Left hindlimb (tissue), 1 donor: ENCODE measurements around the gene ANKRD35.
"Not testable (repeated sequence)": the region's sequence is repeated elsewhere in the genome, so short reads cannot be mapped to it uniquely, and the experiment has no call there.

Experiments
- DNase-seq: peaks from one replicate; pipeline ENCODE4 v3.0.0-alpha.2; 2018

The ANKRD35 gene, protein sequence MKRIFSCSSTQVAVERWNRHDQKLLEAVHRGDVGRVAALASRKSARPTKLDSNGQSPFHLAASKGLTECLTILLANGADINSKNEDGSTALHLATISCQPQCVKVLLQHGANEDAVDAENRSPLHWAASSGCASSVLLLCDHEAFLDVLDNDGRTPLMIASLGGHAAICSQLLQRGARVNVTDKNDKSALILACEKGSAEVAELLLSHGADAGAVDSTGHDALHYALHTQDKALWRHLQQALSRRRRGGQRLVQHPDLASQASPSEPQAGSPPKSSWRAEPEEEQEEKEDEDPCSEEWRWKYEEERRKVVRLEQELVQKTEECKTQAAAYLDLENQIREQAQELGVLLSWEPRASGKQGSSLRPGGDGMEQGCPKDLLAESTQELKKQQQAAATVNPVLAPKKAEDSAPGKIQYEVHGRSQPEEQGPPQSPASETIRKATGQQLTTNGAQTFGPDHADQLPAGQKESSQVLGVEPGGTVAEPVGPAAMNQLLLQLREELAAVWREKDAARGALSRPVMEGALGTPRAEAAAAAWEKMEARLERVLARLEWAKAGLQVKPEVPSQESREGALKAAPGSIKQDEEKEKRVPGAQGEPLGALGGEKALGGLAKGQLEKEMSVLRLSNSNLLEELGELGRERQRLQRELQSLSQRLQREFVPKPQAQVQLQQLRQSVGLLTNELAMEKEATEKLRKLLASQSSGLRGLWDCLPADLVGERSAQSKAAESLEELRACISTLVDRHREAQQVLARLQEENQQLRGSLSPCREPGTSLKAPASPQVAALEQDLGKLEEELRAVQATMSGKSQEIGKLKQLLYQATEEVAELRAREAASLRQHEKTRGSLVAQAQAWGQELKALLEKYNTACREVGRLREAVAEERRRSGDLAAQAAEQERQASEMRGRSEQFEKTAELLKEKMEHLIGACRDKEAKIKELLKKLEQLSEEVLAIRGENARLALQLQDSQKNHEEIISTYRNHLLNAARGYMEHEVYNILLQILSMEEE

DNA sequence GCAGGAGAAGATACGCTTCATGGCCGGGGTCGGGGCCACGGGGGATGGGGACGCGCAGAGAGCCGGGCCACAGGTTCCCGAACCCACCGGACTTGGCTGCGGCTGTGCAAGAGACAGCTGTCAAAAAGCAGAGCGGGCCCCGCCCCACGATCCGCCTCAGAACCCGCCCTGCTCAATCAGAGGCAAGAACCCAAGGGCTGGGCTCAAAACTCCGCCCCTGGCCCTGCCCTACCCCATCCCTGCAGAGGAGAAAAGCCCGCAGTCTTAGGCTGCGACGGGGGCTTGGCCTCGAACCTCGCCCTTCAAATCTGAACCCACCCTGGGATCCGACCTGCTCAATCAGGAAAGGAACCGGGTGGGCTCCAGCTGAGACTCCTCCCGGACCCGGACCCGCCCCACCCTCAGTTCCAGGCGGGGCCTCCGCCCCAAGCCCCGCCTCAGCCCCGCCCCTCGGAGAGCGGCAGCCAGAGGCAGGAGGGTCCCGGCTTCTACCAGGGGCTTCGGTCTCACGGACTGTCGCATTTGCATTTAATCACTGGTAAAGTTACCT is at the start of gene ANKRD35:
Gene ANKRD35 (minus strand): TSS at position 129 of the 550 bp plus-strand sequence. CDS start 108 bp downstream, at position 21.
- peak; percentile 85 for DNase-seq

DNA sequence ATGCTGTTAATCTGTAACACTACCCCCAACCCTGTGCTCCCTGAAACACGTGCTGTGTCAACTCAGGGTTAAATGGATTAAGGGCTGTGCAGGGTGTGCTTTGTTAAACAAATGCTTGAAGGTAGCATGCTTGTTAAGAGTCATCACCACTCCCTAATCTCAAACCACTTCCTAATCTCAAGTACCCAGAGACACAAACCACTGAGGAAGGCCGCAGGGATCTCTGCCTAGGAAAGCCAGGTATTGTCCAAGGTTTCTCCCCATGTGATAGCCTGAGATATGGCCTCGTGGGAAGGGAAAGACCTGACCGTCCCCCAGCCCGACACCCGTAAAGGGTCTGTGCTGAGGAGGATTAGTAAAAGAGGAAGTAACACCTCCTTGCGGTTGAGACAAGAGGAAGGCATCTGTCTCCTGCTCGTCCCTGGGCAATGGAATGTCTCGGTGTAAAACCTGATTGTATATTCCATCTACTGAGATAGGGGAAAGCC is 46.9 kb upstream of the ANKRD35 start:
- not testable (repeated sequence) for DNase-seq

DNA sequence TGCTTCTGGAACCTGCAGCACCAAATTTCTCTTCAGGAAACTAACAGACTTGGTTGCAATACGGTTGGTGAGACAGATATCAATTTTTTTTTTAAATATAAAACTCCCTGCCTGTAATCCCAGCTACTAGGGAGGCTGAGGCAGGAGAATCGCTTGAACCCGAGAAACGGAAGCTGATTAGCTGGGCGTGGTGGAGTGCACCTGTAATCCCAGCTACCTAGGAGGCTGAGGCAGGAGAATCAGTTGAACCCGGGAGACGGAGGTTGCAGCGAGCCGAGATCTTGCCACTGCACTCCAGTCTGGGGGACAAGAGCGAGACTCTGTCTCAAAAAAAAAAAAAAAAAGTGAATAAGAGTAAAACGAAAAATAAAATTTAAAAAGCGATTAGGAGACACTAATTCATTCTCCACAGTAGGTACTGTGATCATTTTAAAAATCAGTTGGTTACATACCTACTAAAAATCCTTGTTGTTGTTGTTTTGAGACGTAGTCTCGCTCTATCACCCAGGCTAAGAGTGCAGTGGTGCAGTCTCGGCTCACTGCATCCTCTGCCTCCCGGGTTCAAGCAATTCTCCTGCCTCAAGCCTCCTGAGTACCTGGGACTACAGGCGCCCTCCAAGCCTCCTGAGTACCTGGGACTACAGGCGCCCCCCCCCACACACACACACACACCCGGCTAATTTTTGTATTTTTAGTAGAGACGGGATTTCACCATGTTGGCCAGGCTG is 42.4 kb upstream of the ANKRD35 start:
- DNase-seq, result peak; percentile 23

DNA sequence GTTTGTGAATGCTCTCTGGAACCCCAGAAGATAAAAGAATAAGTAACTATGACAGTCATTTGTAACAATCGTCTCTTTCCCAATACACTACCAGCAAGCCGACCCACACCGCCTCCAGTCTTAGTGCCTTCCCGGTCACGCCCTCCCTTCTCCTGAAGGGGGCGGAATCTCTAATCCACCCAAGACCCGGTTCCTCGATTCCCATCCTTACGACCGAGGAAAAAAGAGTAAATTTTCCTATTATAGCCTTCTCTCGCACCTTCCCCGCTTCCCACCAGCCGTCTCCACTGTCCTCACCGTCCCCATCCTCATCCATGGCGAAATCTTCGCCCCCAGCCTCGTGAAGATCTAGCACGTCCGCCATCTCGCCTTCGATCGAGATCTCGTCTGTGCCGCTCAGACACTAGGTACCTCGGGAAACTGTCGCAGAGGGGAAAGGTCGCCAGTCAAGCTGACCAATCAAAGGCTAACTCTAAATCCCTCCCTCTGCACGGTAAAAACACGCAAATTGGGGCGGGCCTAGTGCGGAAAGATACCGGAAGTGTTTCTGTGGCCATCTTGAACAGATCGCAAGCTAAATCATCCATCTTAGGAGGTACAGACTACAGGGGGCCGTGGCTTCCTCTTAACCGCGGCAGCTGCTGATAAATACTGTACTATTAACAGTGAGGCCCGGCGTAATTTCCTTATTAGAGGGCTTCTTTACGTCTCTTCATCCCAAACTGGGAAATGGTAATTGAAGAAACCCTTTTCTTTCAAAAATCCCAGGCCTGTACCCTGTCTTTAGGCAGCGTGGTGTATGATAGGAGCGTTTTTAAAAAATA is 41.6 kb upstream of the ANKRD35 start, which contains the start of gene RBM8A:
Gene RBM8A (minus strand): TSS at position 422 of the 824 bp plus-strand sequence. CDS start 58 bp downstream, at position 364.
- peak; percentile 98 for DNase-seq

DNA sequence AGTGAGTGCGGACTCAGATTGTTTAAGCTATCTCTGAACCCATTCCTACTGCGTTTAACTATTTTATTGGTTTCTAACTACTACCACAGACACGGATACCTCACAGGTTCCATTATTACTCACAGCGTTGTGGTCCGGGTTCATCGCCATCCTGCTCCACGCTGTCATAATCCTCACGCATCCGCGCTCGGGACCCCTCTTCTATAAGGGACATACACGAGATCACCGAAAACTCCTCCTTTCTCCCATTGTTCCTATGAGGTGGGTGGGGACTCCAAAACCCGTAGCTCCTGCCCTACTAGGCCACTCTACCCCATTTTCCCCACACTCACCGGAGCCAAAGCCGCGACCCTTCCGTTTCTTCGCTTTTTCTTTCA is 41.0 kb upstream of the ANKRD35 start:
- no peak for DNase-seq

DNA sequence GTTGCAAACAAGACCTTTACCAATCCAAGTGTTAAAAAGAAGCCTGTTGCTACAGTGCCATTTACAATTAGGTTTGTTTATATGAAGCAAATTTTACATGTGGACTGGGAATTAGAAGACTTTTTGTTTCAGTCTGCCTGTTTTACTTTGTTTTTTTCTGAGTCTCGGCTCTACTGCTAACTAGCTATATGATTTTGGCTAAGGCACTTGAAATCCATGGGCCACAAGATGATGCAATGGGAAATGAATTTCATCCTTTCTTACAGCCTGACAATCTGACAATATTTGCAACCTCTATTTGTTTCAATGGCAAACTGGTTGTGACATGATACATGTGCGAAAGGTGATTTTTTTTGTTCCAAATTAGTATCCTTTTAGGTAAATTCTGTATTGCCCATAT is 36.6 kb upstream of the ANKRD35 start:
- no peak for DNase-seq

DNA sequence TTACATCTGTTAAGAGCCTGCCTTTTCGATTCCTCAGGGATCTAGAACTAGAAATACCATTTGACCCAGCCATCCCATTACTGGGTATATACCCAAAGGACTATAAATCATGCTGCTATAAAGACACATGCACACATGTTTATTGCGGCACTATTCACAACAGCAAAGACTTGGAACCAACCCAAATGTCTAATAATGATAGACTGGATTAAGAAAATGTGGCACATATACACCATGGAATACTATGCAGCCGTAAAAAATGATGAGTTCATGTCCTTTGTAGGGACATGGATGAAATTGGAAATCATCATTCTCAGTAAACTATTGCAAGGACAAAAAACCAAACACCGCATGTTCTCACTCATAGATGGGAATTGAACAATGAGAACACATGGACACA is 34.6 kb upstream of the ANKRD35 start:
- not testable (repeated sequence) for DNase-seq

DNA sequence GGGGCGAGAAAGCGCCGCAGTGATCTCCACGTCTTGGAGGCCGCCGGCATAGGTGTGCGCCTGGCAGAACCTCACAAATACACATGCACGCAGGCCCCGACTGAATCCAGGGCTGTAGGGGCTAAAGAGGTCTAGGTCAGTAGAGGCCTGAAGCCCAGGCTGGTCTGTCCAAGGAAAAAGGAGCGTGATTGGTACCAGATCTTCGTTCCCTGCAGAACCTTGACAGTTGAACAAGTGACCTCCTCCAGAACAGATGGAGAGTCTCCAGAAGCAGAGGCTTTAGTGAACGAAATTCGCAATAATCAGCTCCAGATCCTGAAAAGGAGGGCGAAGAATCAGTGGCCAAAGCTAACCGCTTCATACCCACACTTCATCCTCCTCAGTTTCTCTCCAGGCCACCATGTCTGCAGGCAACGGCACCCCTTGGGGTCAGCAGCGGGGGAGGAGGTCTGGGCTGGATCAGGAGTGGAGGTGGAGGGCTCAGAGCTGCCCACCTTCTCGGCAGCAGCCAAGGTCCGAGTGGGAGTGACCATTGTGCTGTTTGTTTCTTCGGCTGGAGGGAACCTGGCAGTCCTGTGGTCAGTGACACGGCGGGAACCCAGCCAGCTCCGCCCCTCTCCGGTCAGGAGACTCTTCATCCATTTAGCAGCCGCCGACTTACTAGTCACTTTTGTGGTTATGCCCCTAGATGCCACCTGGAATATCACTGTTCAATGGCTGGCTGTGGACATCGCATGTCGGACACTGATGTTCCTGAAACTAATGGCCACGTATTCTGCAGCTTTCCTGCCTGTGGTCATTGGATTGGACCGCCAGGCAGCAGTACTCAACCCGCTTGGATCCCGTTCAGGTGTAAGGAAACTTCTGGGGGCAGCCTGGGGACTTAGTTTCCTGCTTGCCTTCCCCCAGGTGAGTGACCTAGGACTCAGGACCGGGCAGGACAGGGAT is 33.6 kb upstream of the ANKRD35 start:
- DNase-seq, result peak; percentile 54

DNA sequence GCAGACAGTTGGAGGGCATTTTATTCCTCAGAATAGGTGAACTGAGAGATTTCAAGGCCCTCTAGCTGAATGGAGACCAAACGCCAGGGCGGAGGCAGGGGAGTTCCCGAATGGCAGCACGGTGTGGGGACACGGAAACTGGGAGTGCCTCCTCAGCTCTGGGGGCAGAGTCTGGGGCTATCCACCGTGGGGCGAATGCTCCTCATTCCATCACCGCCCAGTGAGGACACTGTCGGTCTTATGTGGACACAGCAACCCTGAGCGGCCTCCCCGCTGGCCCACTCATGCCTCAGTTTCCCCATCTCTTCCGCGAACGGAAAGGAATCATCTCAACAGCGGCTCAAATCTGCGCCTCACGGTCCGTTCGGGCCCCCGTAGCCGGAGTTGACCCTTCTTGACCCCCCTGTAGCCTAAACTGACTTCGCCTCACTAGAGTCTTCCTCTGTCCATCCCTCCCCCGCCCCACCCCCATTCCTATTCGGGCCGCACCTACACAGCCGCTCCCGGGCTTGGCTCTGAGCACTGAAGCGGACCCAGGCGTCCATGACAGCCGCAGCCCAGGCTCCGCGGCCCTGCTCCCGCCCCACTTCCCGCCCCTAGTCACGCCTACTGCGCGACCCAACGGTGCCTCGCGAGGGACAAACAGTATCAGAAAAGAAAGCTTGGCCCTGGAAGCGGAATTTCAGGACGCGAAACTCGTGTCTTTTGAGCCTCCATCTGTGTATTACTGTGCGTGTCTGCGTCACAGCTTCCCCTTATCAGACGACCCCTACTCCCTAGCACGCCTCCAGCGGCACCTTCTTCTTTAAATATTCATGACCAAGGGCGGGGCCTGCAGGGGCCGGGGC is 32.7 kb upstream of the ANKRD35 start, which contains the start of gene PEX11B:
Gene PEX11B (minus strand): TSS at position 574 of the 848 bp plus-strand sequence. CDS start 29 bp downstream, at position 545.
- peak; percentile 91 for DNase-seq

DNA sequence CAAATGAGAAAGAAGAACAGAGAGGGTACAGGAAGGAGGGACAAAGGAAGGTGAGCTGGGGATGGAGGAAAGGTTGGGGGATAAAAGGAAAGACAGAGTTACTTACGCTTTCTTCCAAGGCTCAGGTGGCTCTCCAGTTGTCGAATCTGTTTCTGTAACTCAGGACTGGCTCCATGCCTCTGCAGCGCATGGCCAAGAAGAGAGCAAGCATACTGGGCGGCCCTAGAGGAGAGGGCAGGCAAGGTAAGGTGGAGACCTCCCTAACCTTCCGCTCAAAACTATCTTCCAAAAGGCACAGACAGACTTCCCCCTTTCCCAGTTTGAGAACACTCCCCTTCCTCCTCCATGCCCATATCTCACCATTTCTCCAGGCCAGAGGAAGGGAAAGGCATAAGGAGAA is 31.9 kb upstream of the ANKRD35 start:
- DNase-seq, result no peak

DNA sequence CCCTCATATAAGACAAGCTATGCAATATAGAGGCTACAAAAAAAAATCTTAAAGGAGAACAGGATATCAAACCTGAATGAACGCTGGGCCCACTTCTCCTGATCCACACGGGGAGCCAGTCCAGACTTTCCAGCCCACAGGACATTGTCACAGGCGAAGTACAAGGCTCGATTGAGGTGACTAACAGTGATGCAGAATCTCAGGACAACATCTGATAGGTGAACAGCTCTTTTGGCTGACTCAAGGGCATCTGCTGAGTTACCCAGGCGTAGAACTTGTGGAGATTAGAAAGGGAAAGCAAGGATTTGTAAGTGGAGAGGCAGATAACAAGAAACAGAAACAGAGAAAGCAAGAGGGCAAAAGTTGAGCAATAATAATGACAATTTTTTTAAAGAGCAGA is 31.1 kb upstream of the ANKRD35 start:
- DNase-seq, result no peak

DNA sequence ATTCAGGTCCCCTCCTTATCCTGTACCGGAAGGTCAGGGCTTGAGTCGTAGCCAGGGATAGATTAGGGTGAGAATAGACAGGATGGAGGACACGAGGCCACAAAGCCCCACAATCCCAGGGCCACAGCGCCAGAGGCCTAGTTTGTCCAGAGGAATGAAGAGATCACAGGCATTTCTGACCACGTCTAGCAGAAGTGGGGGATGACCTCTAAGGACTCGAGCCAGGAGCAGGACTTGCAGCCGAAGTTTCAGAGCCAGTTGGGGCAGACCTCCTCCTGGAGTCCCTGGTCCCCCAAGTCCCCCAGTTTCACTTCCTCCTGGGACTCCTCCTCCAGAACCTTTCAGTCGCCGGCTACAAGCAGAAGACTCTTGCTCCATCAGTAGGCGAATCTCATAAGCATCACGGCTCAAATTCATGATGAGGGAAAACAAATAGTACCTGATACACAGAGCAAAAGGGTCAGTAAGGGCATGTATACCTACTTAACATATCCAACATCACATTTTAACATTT is 26.5 kb upstream of the ANKRD35 start:
- no peak for DNase-seq

DNA sequence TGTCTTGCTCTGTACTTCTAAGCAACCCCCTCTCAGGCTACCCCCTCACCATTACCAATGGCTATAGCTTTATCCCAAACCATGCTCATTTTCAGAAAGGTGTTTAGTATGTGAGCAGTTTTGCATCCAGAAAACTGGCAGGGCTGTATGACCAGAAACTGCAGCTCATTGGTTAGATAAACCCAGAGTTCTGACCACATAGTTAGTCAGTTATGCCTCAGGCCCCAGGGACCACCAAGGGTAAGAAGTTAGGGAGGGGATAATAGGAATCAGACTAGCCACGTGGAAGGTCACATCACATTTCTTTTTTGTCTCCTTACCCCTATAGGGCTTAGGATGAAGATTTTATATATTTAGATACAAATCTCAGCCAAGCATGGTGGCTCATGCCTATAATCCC is 23.0 kb upstream of the ANKRD35 start:
- no peak for DNase-seq

DNA sequence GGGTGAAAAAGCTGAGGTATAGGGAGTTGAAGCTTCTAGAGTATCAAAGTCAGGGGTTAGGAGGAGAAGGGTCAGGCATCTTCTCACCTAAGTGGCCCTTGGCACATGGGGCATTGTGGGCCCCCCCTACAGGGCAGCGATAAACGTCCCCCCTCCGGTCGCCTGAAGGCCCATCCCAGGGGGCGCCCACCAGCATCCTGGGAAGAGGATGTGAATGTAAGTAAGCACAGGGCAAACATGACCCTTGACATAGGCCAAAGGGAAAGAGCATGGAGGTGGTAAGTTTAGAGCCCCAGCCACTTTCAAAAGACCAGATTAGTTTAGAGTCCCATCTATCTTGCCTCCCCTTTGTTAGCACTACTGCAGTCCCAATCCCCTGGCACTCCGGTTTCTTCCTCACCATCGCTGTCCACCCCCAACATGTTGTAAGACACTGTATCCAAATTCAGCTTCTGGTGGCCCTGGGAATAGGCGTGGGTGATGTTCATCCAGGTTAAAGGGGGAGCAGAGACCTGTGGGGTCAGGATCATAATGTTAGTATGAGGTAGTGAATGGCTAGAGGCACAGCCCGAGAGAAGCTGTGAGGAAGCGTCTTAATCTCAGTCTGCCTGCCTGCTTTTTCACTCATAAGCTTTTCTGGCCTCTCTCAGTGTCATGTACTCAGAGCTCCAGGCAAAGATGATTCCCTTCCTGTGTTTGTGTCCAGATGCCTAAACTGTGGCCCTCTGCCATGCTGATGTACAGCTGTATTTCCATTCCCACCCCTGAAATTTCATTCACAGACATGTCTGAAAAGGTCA is 21.5 kb upstream of the ANKRD35 start:
- peak; percentile 64 for DNase-seq

DNA sequence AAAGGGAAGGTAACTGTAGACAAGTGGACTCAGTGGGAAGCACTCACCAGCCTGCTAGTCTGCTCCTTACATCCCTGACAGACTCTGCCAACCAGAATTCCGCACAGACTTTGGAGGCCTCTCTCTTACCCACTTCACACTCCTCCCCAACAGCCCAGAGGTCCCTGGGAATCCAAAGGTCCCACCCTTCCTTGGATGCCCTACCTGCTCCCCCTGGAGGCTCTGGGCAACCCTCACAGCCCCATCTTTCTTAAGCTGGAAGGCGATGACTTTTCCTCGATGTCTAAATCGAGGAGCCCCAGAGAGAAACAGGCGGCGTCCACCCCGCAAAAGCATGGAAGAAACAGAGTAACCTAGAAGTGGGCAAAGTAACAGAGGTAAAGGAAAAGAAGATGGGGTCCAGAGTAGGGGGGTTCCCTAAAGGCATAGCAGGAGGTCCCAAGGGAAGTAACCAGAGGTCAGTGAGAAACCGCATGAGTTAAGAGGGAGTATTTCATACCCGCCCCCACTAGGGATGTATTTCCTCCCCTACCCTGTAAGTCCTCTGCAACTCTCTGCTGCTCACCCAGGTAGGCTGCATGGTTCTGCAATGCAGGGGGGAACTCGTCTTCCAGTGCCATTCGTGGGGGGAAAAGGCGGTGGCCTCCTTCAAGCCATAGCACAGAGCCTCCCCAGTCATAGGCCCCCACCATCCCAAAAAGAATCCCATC is 15.8 kb upstream of the ANKRD35 start:
- DNase-seq, result no peak

DNA sequence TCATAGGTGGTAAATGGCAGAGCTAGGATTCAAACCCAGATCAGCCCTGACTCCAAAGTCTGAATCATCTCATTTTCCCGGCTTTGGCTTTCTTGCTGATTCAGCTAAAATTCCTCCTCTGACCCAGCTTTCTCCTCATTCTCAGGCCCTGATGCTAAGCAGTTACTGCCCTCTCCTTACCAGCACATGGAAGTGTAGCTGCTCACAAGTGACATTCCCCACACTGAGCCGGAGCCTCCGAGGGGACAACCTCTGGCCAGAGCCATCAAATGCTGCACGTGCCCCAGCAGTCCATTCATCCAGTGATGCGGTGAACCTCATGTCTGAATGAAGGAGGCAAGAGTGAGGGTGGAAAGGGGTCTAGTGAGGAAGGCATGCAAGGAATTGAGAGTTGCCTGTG is 13.1 kb upstream of the ANKRD35 start:
- no peak for DNase-seq

DNA sequence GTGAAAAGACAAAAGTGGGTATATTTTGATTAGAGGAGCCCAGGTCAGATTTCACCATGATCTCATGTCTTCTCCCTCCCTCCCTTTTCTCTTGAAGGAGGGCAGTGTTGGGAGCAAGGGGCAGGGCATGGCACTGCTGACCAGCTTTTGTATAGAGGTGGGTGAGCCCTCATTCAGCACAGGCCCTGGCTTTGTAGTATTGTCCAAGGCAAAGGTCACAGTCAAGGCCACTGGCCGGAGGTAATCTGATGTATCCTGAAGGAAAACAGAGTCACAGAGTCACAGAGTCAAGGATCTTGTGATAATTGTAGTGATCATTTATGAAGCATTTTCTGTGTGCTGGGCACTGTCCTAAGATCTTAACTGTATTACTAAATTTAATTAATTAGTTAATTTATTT is 12.3 kb upstream of the ANKRD35 start:
- no peak for DNase-seq
